GM19468 (cell line): ENCODE measurements around the gene IL22.
"Not testable (repeated sequence)": the region's sequence is repeated elsewhere in the genome, so short reads cannot be mapped to it uniquely, and the experiment has no call there.

Experiments used
- ATAC-seq: cut with Tn5 transposase; IDR thresholded peaks from one replicate; pipeline ENCODE4 v1.9.1; 2021; ENCODE audit warnings: mild to moderate bottlenecking, moderate library complexity, moderate number of reproducible peaks; ENCODE audit not compliant: unreplicated experiment; ENCODE audit errors: extremely low read depth

The IL22 gene

GRCh38 chr12:68233498-68233897, 19.9 kb downstream of the IL22 start:
- no peak for ATAC-seq

DNA sequence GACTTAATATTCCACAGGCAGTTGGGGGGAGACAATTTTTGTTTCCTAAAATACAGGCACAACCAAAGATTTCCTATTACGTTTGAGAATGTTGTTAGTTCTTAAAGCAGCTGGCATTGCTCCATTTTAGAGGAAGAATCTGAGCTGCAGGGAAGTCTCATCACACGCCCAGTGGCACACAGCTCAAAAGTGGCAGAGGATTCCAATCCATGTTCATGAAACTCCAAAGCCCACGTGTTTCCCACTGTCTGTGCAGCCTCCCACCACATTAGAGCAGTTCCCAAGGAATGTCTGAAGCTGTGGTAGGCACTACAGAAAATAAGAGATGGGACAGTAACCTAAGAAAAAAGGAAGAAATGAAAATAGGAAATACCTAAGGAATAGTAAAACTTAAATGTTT, 21.7 kb downstream of the IL22 start:
- ATAC-seq = no peak

GRCh38 chr12:68231229-68231628, 22.2 kb downstream of the IL22 start:
- ATAC-seq = no peak

DNA sequence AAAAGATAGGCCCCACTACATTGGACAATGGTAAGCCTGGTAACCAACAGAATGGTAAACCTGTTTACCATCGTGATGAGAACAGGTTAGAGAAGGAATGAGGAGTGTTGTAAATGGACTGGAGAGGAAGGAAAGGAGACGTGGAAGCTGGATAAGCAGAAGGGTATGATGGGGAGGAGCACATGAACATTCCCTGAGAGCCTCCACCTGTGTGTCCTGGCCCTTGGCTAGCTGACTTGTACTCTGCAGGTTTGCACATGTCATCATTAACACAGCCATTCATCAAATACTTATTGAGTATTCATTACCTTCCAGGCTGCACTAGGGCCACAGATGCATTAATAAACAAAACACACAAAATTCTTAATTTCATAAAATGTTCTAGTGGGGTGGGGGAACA, 23.4 kb downstream of the IL22 start:
- no peak for ATAC-seq

- ATAC-seq = no peak
Observed at GRCh38 chr12:68227356-68227755, 26.0 kb downstream of the IL22 start.

GRCh38 chr12:68225576-68226476, 27.6 kb downstream of the IL22 start, which contains the start of gene IL26:
IL26 (minus strand) TSS chr12:68225810; CDS start chr12:68225756, 54 bp downstream.
- ATAC-seq = no peak

- ATAC-seq = no peak
Observed at GRCh38 chr12:68224613-68225285, 28.7 kb downstream of the IL22 start.

- ATAC-seq = no peak
Observed at GRCh38 chr12:68223067-68223747, 30.2 kb downstream of the IL22 start.

- no peak for ATAC-seq
Observed at GRCh38 chr12:68222326-68222725, 31.1 kb downstream of the IL22 start.

DNA sequence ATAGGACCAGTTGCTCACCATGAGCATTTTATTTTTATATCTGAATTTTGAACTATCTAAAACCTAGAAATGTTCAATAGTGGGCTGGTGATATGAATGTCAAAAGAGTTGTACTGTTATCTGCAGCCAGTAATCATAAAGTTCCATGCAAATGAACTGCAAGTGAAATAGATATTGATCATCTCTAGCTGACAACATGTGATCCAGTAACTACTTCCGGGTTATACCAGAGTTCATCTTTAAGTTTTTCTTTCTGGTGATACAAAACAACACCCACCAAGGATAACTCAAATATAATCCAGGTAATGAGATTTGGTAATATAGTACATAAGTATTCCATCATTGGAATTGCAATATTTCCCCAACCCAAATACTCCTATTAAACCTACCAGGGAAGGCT, 31.9 kb downstream of the IL22 start:
- ATAC-seq = no peak

- no peak for ATAC-seq
Observed at GRCh38 chr12:68210875-68211274, 42.5 kb downstream of the IL22 start.

DNA sequence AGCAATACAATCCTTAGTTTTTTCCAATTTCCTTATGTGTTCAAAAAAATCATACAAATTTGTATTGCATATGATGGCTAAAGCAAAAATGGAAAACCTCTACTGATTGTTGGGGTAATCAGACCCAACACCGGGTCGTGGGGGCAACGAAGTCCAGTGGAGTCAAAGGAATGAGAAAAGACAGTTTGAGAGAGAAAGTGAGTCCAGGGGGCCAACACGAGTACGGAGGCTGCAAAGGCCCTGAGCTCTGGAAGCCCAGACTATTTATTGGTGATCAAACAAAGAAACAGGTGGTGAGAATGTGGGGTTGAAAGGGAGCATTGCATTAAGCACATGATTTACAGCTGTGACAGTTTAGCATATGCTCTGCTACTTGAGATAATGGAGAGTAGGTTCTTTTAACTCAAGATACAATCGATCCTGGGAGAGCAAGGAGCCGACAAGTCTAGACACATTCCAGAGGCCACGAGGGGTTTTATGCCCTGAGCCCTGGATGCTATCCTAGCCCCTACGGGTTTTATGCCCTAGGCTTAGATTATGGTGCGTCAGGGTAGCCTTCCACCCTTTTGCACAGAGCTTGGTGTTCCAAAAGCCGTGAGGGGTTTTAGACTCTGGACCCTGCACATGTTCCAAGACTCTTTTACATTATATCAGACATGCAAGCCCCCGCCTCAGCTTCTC, 44.2 kb downstream of the IL22 start:
- not testable (repeated sequence) for ATAC-seq

DNA sequence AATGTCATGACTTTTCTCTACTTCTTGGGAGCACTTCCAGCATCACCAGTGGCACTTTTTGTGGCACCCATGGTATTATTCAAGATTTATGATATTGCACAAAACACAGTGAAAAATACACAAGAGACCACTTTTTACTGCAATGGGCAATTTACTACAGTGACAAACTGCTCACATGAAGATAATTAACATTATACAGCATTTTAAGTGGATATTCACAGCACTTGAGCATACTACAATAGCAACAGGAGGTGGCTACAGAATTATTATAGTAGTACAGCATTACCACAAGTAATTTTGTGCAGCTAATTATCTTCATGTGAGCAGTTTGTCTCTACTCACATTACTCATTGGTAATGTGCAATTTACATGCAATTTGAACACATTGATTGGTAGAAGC, 46.1 kb downstream of the IL22 start:
- no peak for ATAC-seq

DNA sequence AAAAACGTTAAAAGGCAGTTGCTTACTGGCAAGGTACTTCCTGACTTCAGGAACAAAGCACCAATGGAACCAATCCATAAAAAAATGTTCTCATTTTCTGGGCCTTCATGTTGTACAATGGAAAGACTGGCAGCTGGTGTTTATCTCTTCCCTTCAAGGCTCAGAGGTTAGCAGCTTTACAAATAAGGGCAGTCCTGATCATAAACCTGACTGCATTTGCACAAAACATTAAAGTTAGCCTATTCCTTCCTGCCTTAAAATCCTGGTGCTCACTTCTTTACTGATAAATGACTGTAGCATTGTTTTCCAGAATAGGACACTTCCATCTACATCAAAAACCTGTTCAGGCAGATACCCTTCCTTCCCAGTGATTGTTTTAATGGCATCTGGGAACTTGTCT, 47.0 kb downstream of the IL22 start:
- ATAC-seq = no peak

GRCh38 chr12:68203460-68203875, 49.9 kb downstream of the IL22 start:
- ATAC-seq = no peak

- ATAC-seq = no peak
Observed at GRCh38 chr12:68200854-68201253, 52.5 kb downstream of the IL22 start.

- no peak for ATAC-seq
Observed at GRCh38 chr12:68199127-68199526, 54.3 kb downstream of the IL22 start.

GRCh38 chr12:68198507-68199086, 54.8 kb downstream of the IL22 start:
- ATAC-seq = no peak
